Ishikawa (cell line): Measurements from ENCODE around the gene CHGA.

ENCODE experiments used
- CEBPB ChIP-seq: IDR thresholded peaks from 2 replicates; pipeline ENCODE4 v1.6.1; 2012
- CREB1 ChIP-seq: IDR thresholded peaks from 2 replicates; pipeline ENCODE4 v1.6.1; 2012; ENCODE audit warnings: low read depth
- EGR1 ChIP-seq: IDR thresholded peaks from 2 replicates; pipeline ENCODE4 v1.6.1; 2012
- EP300 ChIP-seq: IDR thresholded peaks from 2 replicates; pipeline ENCODE4 v1.6.1; 2012; ENCODE audit warnings: borderline replicate concordance
- FOXM1 ChIP-seq: IDR thresholded peaks from 2 replicates; pipeline ENCODE4 v1.6.1; 2012; ENCODE audit warnings: low read depth, borderline replicate concordance
- MAX ChIP-seq: IDR thresholded peaks from 2 replicates; pipeline ENCODE4 v1.6.1; 2012
- NFIC ChIP-seq: IDR thresholded peaks from 2 replicates; pipeline ENCODE4 v1.6.1; 2012
- RAD21 ChIP-seq: IDR thresholded peaks from 2 replicates; pipeline ENCODE4 v1.6.1; 2012; ENCODE audit warnings: low read depth
- TAF1 ChIP-seq: IDR thresholded peaks from 2 replicates; pipeline ENCODE4 v1.6.1; 2012; ENCODE audit warnings: low read depth, mild to moderate bottlenecking
- TEAD4 ChIP-seq: IDR thresholded peaks from 2 replicates; pipeline ENCODE4 v1.6.1; 2012
- YY1 ChIP-seq: IDR thresholded peaks from 2 replicates; pipeline ENCODE4 v1.6.1; 2012; ENCODE audit warnings: low read depth
- TF ChIP-seq, protein P1 (sequence below): IDR thresholded peaks from 2 replicates; pipeline ENCODE4 v1.6.1; 2012; ENCODE audit warnings: low read depth, mild to moderate bottlenecking

DNA sequence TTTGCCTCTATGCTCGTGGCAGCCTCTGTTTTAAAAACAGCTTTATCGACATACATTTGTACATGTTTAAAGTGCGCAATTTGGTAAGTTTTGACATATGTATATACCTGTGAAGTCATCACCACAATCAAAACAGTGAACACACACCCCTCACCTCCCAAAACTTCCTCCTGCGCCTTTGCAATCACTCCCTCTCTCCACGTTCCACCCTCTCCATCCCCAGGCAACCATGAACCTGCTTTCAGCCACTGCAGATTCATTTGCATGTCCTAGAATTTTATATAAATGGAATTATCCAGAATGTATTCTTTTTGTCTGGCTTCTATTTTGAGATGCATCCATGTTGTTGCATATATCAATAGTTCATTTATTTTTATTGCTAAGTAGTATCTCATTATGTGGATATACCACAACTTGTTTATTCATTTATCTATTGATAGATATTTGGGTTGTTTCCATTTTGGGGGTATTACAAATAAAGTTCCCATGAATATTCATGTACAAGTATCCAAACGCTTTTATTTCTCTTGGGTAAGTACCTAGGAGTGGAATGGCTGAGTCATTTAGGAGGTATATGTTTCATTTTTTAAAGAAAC lies 15.5 kb upstream of the CHGA start:
- TF ChIP-seq FOXM1 (no peak), RAD21 (no peak), TAF1 (no peak), MAX (no peak), EP300 (no peak), CEBPB (no peak), EGR1 (no peak), TEAD4 (no peak), CREB1 (no peak), NFIC (no peak), YY1 (no peak)
- TF ChIP-seq, protein P1, sequence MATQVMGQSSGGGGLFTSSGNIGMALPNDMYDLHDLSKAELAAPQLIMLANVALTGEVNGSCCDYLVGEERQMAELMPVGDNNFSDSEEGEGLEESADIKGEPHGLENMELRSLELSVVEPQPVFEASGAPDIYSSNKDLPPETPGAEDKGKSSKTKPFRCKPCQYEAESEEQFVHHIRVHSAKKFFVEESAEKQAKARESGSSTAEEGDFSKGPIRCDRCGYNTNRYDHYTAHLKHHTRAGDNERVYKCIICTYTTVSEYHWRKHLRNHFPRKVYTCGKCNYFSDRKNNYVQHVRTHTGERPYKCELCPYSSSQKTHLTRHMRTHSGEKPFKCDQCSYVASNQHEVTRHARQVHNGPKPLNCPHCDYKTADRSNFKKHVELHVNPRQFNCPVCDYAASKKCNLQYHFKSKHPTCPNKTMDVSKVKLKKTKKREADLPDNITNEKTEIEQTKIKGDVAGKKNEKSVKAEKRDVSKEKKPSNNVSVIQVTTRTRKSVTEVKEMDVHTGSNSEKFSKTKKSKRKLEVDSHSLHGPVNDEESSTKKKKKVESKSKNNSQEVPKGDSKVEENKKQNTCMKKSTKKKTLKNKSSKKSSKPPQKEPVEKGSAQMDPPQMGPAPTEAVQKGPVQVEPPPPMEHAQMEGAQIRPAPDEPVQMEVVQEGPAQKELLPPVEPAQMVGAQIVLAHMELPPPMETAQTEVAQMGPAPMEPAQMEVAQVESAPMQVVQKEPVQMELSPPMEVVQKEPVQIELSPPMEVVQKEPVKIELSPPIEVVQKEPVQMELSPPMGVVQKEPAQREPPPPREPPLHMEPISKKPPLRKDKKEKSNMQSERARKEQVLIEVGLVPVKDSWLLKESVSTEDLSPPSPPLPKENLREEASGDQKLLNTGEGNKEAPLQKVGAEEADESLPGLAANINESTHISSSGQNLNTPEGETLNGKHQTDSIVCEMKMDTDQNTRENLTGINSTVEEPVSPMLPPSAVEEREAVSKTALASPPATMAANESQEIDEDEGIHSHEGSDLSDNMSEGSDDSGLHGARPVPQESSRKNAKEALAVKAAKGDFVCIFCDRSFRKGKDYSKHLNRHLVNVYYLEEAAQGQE = no peak
